Measurements from ENCODE around the gene TSC2.
A peak's percentile ranks its signal among the peaks of the same experiment; 100 is the strongest.

- TF ChIP-seq SP1 (IDR thresholded peaks at IDR 0.05) = no peak
- TF ChIP-seq SP1 (CRISPR knock-in tag; IDR thresholded peaks at IDR 0.05) = peak; percentile 92
- no peak for TF ChIP-seq EZH2 (conservative IDR thresholded peaks at IDR 0.05; ENCODE audit: low read depth, low read length)
- TF ChIP-seq RFXANK (CRISPR knock-in tag; IDR thresholded peaks at IDR 0.05) = no peak
Observed at GRCh38 chr16:2023092-2024031, 24.4 kb upstream of the TSC2 start.
